GDM1 (cell line): ENCODE measurements around the gene TOGARAM1.

ENCODE experiments used
- DNase-seq: peaks from one replicate; lab custom pipeline; 2025; lab: John Stamatoyannopoulos, UW

TOGARAM1 gene

DNA sequence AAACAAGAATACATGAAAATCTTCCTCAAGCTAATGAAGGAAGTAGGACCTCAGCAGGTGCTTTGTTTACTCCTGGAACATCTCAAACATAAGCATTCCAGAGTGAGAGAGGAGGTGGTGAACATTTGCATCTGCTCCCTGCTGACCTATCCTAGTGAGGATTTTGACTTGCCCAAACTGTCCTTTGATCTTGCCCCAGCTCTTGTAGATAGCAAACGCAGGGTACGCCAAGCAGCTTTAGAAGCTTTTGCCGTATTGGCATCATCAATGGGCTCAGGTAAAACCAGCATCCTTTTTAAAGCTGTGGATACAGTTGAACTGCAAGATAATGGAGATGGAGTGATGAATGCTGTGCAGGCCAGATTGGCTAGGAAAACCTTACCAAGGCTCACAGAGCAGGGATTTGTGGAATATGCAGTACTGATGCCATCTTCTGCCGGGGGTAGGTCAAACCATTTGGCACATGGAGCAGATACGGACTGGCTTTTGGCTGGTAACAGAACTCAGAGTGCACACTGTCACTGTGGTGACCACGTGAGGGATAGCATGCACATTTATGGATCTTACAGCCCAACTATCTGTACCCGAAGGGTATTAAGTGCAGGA, 1.9 kb downstream of the TOGARAM1 start:
- DNase-seq = no peak

DNA sequence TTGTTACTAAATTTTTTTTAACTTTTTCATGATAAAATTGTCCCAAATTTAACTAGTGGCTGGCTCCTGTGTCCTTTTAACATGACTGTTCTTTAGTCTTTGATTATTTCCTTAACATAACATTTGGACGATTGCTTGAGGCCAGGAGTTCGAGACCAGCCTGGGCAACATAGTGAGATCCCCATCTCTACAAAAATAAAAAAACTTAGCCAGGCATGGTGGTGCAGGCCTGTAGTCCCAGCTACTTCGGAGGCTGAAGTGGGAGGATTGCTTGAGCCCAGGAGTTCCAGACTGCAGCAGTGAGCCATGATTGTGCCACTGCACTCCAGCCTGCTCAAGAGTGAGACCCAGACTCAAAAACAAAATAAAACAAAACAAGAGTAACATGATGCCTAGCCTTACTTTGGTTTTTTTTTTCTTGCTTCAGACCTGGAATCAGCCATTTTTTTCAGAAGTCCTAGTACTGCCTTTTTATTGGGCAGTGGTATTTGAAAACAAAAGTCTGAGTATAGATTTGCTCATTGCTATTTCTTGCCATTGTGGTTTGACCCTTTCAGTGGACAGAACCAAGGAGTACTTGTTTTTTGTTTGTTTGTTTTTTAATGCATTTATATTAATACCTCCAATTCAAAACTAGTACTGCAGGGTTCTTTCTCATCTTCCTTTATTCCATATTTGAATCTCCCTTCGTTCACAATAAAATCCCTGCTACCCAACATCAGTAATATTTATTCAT, 4.8 kb downstream of the TOGARAM1 start:
- DNase-seq = no peak

DNA sequence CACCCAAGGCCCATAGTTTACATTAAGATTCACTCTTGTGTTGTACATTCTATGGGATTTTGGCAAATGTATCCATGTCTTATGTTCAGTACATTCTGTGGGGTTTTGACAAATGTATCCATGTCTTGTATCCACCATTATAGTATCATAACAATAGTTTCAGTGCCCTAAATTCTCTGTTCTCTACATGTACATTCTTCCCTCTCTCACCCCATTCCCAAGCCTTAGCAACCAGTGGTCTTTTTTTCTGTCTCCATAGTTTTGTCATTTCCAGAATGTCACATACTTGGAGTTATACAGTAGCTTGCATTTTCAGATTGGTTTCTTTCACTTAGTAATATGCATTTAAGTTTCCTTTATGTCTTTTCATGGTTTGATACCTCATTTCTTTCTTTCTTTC, 6.7 kb downstream of the TOGARAM1 start:
- no peak for DNase-seq

DNA sequence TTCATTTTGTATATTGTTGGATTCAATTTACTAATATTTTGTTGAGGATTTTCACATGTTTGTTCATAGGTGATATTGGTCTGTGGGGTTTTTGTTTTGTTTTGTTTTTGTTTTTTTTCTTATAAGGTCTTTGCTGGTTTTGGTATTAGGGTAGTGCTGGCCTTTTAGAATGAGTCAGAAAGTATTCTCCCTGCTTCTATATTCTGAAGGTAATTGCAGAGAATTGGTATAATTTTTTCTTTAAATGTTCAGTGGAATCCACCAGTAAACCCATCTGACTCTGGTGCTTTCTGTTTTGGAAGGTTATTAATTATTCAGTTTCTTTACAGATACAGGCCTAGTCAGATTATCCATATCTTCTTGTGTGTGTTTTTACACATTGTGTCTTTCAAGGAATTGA, 8.9 kb downstream of the TOGARAM1 start:
- no peak for DNase-seq

DNA sequence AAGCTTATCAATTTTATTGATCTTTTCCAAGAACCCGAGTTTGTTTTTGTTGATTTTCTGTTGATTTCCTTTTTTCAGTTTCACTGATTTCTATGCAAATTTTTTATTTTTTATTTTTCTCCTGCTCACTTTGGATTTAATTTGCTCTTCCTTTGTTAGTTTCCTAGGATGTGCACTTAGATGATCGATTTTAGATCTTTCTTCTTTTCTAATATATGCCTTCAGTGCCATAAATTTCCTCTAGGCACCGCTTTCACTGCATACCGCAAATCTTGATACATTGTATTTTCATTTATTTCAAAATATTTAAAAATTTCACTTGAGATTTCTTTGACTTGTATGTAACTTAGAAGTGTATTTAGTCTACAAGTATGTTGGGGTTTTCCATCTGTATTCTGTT, 9.5 kb downstream of the TOGARAM1 start:
- DNase-seq = no peak

DNA sequence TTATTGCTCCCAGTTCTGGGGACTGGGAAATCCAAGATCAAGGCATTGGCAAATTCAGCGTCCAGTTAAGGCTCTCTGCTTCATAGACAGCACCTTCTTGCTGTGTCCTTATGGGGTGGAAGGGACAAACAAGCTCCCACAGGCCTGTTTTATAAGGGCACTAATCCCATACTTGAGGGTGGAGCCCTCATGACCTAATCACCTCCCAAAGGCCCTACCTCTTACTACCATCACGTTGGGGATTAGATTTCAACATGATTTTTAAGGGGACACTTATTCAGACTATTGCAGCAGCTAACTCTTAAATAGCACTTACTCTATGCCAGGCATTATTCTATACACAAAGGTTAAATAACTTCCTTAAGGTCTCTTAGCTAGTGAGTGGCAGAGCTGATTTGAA, 17.3 kb downstream of the TOGARAM1 start:
- no peak for DNase-seq

DNA sequence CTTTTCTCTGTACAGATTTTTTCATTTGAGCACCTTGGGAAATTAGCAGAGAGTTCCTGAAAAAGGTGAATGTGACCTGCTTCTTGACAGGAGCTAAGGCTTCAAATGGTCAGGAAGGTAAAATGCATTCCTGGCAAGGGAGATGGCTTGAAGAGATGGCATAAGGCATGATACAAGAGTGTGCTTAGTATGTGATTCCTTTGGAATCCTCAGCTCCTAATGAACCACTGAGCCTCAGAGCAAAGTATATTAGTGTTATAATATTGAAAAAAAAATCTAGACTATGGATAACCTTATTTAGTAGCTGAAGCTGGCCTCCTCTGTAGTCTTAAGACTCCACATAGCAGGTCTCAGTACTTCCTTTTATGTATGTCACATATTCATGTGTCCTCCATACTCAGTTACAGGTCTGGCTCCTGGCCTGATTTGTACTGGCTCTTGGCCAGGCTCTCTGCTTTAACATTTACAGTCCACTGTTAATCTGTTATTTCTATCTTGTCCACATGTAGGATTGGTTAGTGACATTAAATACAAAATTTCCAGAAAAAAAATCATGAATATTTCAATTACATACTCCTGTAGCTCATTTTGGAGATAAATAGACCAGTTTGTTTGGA, 17.9 kb downstream of the TOGARAM1 start:
- no peak for DNase-seq

GRCh38 chr14:44981198-44981597, 19.2 kb downstream of the TOGARAM1 start:
- no peak for DNase-seq

GRCh38 chr14:44982594-44982993, 20.6 kb downstream of the TOGARAM1 start:
- no peak for DNase-seq

DNA sequence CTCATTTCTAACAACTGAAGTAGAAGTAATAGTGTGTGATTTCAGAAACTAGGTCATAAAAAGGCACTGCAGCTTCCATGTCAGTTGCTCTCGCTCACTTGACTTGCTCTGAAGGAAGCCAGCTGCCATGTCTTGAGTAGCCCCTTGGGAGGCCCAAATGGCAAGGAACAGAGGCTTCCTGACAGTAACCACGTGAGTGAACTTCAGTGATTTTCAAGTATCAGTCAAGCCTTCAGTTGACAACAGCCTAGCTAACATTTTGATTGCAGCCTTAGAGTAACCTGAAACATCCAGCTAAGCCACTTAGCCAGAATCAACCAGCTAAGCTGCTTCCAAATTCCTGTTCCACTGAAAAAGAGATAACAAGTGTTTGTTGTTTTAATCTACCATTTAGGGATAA, 26.7 kb downstream of the TOGARAM1 start:
- no peak for DNase-seq

- DNase-seq = peak; percentile 56
Measured at GRCh38 chr14:44989497-44990440, 27.8 kb downstream of the TOGARAM1 start.

GRCh38 chr14:44990533-44990932, 28.5 kb downstream of the TOGARAM1 start:
- no peak for DNase-seq

DNA sequence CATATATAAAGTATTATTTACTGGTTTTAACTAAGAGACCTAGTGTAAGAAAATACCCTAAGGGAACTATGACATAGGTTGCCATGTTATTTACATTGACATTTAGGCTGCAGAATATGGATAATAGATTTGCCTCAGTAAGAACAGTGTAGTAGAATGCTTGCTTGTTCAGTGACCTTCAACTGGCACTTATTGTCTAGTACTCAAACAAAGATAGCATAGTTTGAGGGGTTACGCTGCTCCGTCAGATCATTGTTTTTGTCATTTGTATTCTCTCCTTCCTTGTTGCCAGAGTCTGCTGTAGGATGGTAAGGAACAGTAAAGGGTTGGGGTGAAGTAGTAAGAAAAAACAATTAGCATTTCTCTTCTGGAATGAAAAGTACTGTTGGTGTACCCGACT, 33.2 kb downstream of the TOGARAM1 start:
- no peak for DNase-seq

GRCh38 chr14:44995770-44996294, 33.8 kb downstream of the TOGARAM1 start:
- no peak for DNase-seq

DNA sequence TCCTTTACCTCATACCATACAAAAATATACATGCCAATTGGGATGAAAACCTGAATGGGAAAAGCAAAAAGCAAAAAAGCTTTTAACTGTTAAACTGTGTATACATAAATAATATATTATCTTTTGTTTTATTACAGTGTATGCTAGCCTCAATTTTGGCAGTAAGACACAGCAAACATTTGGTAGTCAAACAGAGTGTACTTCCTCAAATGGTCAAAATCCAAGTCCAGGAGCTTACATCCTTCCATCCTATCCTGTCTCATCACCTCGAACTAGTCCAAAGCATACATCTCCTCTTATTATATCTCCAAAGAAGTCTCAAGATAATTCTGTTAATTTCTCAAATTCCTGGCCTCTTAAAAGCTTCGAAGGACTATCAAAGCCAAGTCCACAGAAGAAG, 41.9 kb downstream of the TOGARAM1 start:
- no peak for DNase-seq

GRCh38 chr14:45015133-45015532, 53.1 kb downstream of the TOGARAM1 start:
- no peak for DNase-seq

GRCh38 chr14:45028107-45028626, 66.2 kb downstream of the TOGARAM1 start:
- no peak for DNase-seq

DNA sequence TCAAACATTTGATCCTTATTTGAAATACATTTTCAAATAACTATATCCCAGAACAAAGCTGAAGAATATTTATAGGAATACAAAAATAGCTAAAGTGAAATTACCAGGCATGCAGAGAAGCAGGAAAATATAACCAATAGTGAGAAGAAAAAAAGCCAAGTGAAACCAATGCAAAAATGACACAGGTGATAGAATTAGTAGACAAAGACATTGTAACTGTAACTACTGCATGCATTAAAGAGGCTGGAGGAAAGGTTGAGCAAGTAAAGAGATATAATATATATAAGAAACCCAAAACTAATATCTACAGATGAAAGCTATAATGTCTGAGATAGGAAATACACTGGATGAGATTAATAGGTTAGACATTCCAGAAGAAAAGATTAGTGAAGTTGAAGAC, 72.7 kb downstream of the TOGARAM1 start:
- no peak for DNase-seq

- DNase-seq = no peak
Measured at GRCh38 chr14:45038256-45038655, 76.3 kb downstream of the TOGARAM1 start.

DNA sequence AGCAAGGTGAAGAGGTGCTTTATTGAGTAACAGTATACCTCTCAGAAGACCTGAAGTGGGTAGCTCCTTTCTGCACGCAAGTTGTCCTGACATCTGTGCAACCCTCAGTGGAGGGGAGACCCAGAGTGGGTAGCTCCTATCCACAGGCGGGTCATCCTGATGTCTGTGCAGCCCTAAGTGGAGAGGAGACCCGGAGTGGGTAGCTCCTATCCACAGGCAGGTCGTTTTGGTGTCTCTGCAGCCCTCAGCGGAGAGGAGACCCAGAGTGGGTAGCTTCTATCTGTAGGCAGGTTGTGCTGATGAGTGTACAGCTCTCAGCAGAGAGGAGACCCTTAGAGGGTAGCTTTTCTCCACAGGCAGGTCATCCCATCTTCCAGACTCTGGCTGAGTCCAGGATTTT, 76.9 kb downstream of the TOGARAM1 start:
- no peak for DNase-seq

DNA sequence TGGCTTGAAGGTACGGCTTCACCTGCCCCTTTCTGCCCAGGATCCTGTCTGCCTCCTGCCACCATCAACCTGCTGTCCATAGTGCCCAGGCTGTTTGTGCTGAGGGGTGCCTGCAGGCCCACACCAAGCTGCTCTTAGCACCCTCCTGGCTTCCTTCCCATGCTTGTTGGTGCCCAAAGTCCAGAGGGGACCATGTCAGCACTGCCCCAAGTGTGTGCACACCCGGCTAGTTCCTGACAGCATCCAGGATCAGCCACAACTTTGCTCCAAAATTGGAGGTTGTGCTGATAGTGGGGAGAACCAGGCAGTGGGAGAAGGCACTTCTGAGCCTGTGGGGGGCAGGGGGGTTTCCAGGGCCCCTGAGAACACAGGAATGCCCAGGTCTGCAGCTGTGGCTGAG, 77.4 kb downstream of the TOGARAM1 start:
- DNase-seq = no peak

GRCh38 chr14:45041641-45042040, 79.7 kb downstream of the TOGARAM1 start:
- no peak for DNase-seq
